Measurements from ENCODE around the gene CCL1. TPM values are rescaled to one million over a fixed set of nuclear protein-coding genes. Genes with fewer than 3 reads are reported as not detected.

CCL1 gene
- total and polyA plus RNA-seq, 8 donors: not detected

DNA sequence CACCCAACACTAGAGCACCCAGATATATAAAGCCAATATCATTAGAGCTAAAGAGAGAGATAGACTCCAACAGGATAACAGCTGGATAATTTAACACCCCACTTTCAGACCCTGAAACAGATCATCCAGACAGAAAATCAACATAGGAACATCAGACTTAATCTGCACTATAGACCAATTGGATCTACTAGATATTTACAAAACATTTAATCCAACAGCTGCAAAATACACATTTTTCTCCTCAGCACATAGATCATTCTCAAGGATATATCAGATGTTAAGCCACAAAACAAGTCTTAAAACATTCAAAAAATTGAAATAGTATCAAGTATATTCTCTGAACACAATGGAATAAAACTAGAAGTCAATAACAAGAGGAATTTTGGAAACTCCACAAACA, 10.8 kb downstream of the CCL1 start:
- intact Hi-C loops (cut with DNase I; ENCODE audit: low total_unique reads): no loop called here
- H3K27ac ChIP-seq: no peak overlapping the region
- no peaks in the 10 kb centered on the region for H3K27me3 ChIP-seq

DNA sequence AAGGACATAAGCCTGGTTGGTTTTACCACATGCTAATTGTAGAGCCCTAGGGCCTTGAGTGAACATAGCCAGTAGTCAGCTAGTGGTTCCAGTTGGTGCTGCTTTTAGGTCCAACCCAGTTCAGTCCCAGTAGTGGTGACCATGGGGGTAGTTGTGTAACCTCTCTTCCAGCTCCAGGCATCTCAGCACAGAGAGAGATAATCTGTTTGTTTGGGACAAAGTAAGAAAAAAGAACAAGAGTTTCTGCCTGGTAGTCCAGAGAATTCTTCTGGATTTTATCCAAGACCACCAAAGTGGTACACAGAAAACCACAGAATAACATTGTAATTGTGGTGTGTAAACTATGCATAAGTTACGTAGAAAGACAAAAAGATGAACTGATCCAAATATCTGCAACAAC, 11.9 kb downstream of the CCL1 start:
- WGBS, 5 donors: 68 to 83% (median 76%) methylated on average over 1 of the region's 1 CpG
- Histone ChIP-seq H3K27me3 (no peaks in the 10 kb centered on the region), H3K4me3 (no peak overlapping the region), H3K27ac (peak overlapping the region in 1 of 5 donors; percentile 27), H3K36me3 (no peaks in the 10 kb centered on the region), H3K9me3 (peaks cover 0 to 5% (median 0%) of the 10 kb centered on the region in 4 donors), H3K4me1 (no peaks in the 10 kb centered on the region)
- intact Hi-C loops (cut with DNase I; ENCODE audit: low total_unique reads): no loop called here
- no peak for DNase-seq
- TF ChIP-seq EP300 (IDR thresholded peaks at IDR 0.05) (no peak), POLR2AphosphoS5 (IDR thresholded peaks at IDR 0.05) (no peak)
- TF ChIP-seq, protein P1, sequence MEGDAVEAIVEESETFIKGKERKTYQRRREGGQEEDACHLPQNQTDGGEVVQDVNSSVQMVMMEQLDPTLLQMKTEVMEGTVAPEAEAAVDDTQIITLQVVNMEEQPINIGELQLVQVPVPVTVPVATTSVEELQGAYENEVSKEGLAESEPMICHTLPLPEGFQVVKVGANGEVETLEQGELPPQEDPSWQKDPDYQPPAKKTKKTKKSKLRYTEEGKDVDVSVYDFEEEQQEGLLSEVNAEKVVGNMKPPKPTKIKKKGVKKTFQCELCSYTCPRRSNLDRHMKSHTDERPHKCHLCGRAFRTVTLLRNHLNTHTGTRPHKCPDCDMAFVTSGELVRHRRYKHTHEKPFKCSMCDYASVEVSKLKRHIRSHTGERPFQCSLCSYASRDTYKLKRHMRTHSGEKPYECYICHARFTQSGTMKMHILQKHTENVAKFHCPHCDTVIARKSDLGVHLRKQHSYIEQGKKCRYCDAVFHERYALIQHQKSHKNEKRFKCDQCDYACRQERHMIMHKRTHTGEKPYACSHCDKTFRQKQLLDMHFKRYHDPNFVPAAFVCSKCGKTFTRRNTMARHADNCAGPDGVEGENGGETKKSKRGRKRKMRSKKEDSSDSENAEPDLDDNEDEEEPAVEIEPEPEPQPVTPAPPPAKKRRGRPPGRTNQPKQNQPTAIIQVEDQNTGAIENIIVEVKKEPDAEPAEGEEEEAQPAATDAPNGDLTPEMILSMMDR (IDR thresholded peaks at IDR 0.05): no peak

More for the DNA sequence above, 10.8 kb downstream of the CCL1 start:
- Histone ChIP-seq H3K9me3 (peaks cover 0 to 5% (median 0%) of the 10 kb centered on the region in 4 donors), H3K36me3 (no peaks in the 10 kb centered on the region), H3K4me3 (no peak overlapping the region), H3K4me1 (no peaks in the 10 kb centered on the region)
- TF ChIP-seq POLR2A (IDR thresholded peaks at IDR 0.05): no peak
- TF ChIP-seq EP300 (IDR thresholded peaks at IDR 0.05): no peak
- no peak for TF ChIP-seq POLR2AphosphoS5 (IDR thresholded peaks at IDR 0.05)
- TF ChIP-seq, protein P1 (IDR thresholded peaks at IDR 0.05): no peak
- DNase-seq: no peak

DNA sequence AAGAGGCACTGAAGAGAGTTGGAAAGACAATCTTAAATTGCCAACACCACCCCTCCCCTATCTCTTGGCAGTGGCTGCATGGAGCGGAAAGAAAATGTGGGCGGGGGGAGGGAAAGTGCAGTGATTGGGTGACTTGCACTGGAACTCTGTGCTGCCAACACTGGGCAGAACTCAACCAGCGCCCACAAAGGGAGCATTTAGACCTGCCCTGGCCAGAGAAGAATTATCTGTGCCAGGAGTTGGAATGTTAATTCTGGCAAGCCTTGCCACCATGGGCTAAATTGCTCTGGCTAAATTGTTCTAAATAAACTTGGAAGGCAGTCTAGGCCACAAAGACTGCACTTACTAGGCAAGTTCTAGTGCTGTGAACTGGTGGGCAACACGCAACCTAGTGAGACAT, 13.3 kb downstream of the CCL1 start:
- intact Hi-C loops (cut with DNase I; ENCODE audit: low total_unique reads): no loop called here
- Histone ChIP-seq H3K4me3 (no peak overlapping the region), H3K27me3 (no peaks in the 10 kb centered on the region), H3K27ac (no peak overlapping the region), H3K36me3 (no peaks in the 10 kb centered on the region), H3K4me1 (no peaks in the 10 kb centered on the region), H3K9me3 (peaks cover 0 to 5% (median 0%) of the 10 kb centered on the region in 4 donors)
- TF ChIP-seq POLR2AphosphoS5 (IDR thresholded peaks at IDR 0.05) (no peak), EP300 (IDR thresholded peaks at IDR 0.05) (no peak), POLR2A (IDR thresholded peaks at IDR 0.05) (no peak)
- TF ChIP-seq, protein P1 (IDR thresholded peaks at IDR 0.05): no peak
- 51 to 70% (median 63%) methylated on average over 4 of the region's 4 CpGs for WGBS, 5 donors
- DNase-seq: no peak

DNA sequence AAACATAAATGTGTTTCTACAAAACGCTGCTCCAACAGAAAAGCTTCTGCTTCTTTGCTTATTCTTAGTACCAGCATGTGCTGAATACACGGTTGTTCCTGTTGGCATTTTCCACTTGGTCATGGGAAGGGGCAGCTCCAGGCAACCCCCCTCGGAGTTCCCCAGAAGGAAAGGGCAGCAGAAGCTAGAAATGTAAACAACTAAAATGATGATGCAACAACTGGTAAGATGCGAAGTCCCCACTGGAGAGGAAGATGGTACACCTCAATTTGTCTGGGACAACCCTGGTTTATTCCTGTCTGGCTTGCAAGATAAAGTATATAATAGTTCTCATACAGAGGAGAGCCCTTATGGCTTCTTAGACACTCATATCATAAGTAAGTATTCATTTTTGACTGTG, 16.0 kb downstream of the CCL1 start:
- WGBS, 5 donors: 53 to 73% (median 61%) methylated on average over 4 of the region's 4 CpGs
- intact Hi-C loops (cut with DNase I; ENCODE audit: low total_unique reads): no loop called here
- H3K27me3 ChIP-seq: no peaks in the 10 kb centered on the region

DNA sequence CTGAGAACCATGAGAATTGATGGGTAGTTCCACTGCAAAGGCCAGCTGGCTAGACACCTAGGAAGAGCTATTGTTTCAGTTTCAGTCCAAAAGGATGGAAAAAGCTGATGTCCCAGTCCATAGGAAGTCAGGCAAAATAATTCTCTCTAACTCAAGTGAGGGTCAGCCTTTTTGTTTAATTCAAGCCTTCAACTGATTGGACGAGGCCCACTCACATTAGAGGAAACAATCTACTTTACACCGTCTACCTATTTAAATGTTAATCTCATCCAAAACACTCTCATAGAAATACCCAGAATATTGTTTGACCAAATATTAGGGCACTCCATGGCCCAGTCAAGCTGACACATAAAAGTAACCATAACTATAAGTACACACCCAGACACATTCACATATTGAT, 21.1 kb downstream of the CCL1 start:
- 71 to 94% (median 91%) methylated on average over 2 of the region's 2 CpGs for WGBS, 5 donors
- no peak overlapping the region for H3K4me3 ChIP-seq
- DNase-seq: no peak
- no peaks in the 10 kb centered on the region for H3K27me3 ChIP-seq
- no peaks in the 10 kb centered on the region for H3K9me3 ChIP-seq
- intact Hi-C loops (cut with DNase I; ENCODE audit: low total_unique reads): no loop called here
- H3K4me1 ChIP-seq: no peaks in the 10 kb centered on the region
- no peak overlapping the region for H3K27ac ChIP-seq
- TF ChIP-seq EP300 (IDR thresholded peaks at IDR 0.05) (no peak), POLR2A (IDR thresholded peaks at IDR 0.05) (no peak), POLR2AphosphoS5 (IDR thresholded peaks at IDR 0.05) (no peak)
- TF ChIP-seq, protein P1 (IDR thresholded peaks at IDR 0.05): no peak
- H3K36me3 ChIP-seq: no peaks in the 10 kb centered on the region

More for the DNA sequence above, 16.0 kb downstream of the CCL1 start:
- Histone ChIP-seq H3K4me3 (no peak overlapping the region), H3K27ac (no peak overlapping the region), H3K9me3 (no peaks in the 10 kb centered on the region), H3K36me3 (no peaks in the 10 kb centered on the region), H3K4me1 (no peaks in the 10 kb centered on the region)
- no peak for DNase-seq
- TF ChIP-seq EP300 (IDR thresholded peaks at IDR 0.05) (no peak), POLR2AphosphoS5 (IDR thresholded peaks at IDR 0.05) (no peak), POLR2A (IDR thresholded peaks at IDR 0.05) (no peak)
